ENCODE results near the gene TXNRD2.

DNA sequence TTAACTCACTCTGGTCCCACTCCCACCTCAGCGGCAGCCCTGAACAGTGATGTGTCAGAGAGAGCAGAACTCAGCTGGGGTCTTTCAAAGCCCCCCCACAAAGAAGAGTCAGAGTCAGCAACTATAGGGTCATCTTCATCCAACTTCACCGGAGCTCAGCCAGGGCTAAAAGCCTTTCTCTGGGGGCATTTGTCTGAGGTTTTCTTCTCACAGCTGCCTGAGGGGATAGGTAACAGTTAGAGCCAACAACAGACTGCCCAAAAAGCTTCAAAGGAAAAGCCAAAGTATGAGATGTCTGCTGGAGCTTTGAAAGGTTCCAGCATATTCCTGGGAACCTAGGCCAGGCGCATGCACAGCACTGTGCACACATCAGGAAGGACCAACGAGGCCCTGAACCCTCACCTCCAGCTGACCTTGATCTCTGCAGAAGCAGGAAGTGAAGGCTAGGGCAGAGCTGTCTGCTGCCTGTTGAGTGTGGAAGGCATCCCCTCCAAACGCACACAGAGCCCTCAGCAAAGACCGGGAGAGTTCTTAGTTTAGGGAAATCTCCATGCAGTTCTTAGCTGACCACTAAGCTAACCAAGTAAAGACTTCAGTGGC, 28.2 kb downstream of the TXNRD2 start:
- TF ChIP-seq POLR2AphosphoS5 (IDR thresholded peaks at IDR 0.05; ENCODE audit: low read depth, low read length) (no peak), CTCF (IDR thresholded peaks at IDR 0.05) (no peak), TCF7L2 (IDR thresholded peaks at IDR 0.05; ENCODE audit: low read depth, low read length) (no peak), REST (IDR thresholded peaks at IDR 0.05; ENCODE audit: insufficient read depth in 1 of 2, low read depth in 2 of 2, low read length in 1 of 2) (no peak)

All from Panc1 (cell line).